ENCODE results near the gene CTNNA3.

The CTNNA3 gene

DNA sequence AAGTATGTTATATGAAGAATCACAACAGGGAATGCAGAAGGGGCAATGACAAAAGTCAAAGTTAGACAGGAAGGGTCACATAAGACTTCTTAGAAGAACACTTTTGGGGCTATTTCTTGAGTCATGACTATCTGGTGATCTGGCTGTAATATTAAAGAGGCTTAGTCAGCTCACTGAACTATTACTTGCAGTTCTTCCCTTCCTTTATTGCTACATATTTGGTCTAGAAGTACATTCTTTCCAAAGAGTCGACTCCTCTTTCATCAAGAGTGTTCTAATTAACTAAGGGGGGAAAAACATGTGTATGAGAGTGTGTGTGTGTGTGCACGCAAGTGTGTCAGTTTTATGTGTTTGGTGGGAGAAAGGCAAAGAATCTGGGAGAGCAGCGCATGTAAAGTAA is 1017.5 kb downstream of the CTNNA3 start:
- peak; percentile 35; the same call in 1 of the 3 replicates for ATAC-seq (ENCODE audit: low read depth)
- Histone ChIP-seq H3K27me3 (ENCODE audit: insufficient read depth, poor library complexity, severe bottlenecking) (no peaks in the 10 kb centered on the region), H3K36me3 (ENCODE audit: low read depth) (no peaks in the 10 kb centered on the region), H3K4me3 (ENCODE audit: severe bottlenecking) (no peak overlapping the region), H3K4me1 (ENCODE audit: insufficient read depth, poor library complexity, severe bottlenecking) (peaks cover 7% of the 10 kb centered on the region), H3K27ac (ENCODE audit: poor library complexity, severe bottlenecking) (peak overlapping the region; percentile 61), H3K9me3 (ENCODE audit: severe bottlenecking) (no peaks in the 10 kb centered on the region)
- DNase-seq (ENCODE audit: low spot score) = no peak
- no peak for TF ChIP-seq CTCF (IDR thresholded peaks at IDR 0.05; ENCODE audit: poor library complexity, severe bottlenecking)

- Histone ChIP-seq H3K27me3 (ENCODE audit: insufficient read depth, poor library complexity, severe bottlenecking) (peaks cover 3% of the 10 kb centered on the region), H3K36me3 (ENCODE audit: low read depth) (no peaks in the 10 kb centered on the region), H3K27ac (ENCODE audit: poor library complexity, severe bottlenecking) (no peak overlapping the region), H3K4me1 (ENCODE audit: insufficient read depth, poor library complexity, severe bottlenecking) (peaks cover 7% of the 10 kb centered on the region), H3K9me3 (ENCODE audit: severe bottlenecking) (no peaks in the 10 kb centered on the region), H3K4me3 (ENCODE audit: severe bottlenecking) (no peak overlapping the region)
- no peak for DNase-seq (ENCODE audit: low spot score)
- no peak for ATAC-seq (ENCODE audit: low read depth)
- TF ChIP-seq CTCF (IDR thresholded peaks at IDR 0.05; ENCODE audit: poor library complexity, severe bottlenecking) = no peak
These were observed 1022.9 kb downstream of the CTNNA3 start for GRCh38 chr10:66673071-66673470.

GRCh38 chr10:66671562-66671961 is 1024.4 kb downstream of the CTNNA3 start:
- ATAC-seq (ENCODE audit: low read depth) (peak; percentile 56; the same call in 1 of the 3 replicates), DNase-seq (ENCODE audit: low spot score) (no peak)
- Histone ChIP-seq H3K9me3 (ENCODE audit: severe bottlenecking) (no peaks in the 10 kb centered on the region), H3K27ac (ENCODE audit: poor library complexity, severe bottlenecking) (no peak overlapping the region), H3K27me3 (ENCODE audit: insufficient read depth, poor library complexity, severe bottlenecking) (peaks cover 3% of the 10 kb centered on the region), H3K36me3 (ENCODE audit: low read depth) (no peaks in the 10 kb centered on the region), H3K4me1 (ENCODE audit: insufficient read depth, poor library complexity, severe bottlenecking) (peaks cover 7% of the 10 kb centered on the region), H3K4me3 (ENCODE audit: severe bottlenecking) (no peak overlapping the region)
- no peak for TF ChIP-seq CTCF (IDR thresholded peaks at IDR 0.05; ENCODE audit: poor library complexity, severe bottlenecking)

- H3K36me3 ChIP-seq (ENCODE audit: low read depth) = no peaks in the 10 kb centered on the region
- no peak for TF ChIP-seq CTCF (IDR thresholded peaks at IDR 0.05; ENCODE audit: poor library complexity, severe bottlenecking)
- peaks cover 3% of the 10 kb centered on the region for H3K27me3 ChIP-seq (ENCODE audit: insufficient read depth, poor library complexity, severe bottlenecking)
- peaks cover 7% of the 10 kb centered on the region for H3K4me1 ChIP-seq (ENCODE audit: insufficient read depth, poor library complexity, severe bottlenecking)
- ATAC-seq (ENCODE audit: low read depth) (no peak), DNase-seq (ENCODE audit: low spot score) (no peak)
- H3K9me3 ChIP-seq (ENCODE audit: severe bottlenecking) = no peaks in the 10 kb centered on the region
- H3K27ac ChIP-seq (ENCODE audit: poor library complexity, severe bottlenecking) = no peak overlapping the region
- H3K4me3 ChIP-seq (ENCODE audit: severe bottlenecking) = no peak overlapping the region
These were observed 1024.9 kb downstream of the CTNNA3 start for GRCh38 chr10:66671064-66671463.

GRCh38 chr10:66656499-66656898 is 1039.5 kb downstream of the CTNNA3 start:
- no peak overlapping the region for H3K4me3 ChIP-seq (ENCODE audit: severe bottlenecking)
- no peaks in the 10 kb centered on the region for H3K9me3 ChIP-seq (ENCODE audit: severe bottlenecking)
- no peaks in the 10 kb centered on the region for H3K4me1 ChIP-seq (ENCODE audit: insufficient read depth, poor library complexity, severe bottlenecking)
- no peak for TF ChIP-seq CTCF (IDR thresholded peaks at IDR 0.05; ENCODE audit: poor library complexity, severe bottlenecking)
- H3K27me3 ChIP-seq (ENCODE audit: insufficient read depth, poor library complexity, severe bottlenecking) = no peaks in the 10 kb centered on the region
- DNase-seq (ENCODE audit: low spot score) (no peak), ATAC-seq (ENCODE audit: low read depth) (no peak)
- no peaks in the 10 kb centered on the region for H3K36me3 ChIP-seq (ENCODE audit: low read depth)
- no peak overlapping the region for H3K27ac ChIP-seq (ENCODE audit: poor library complexity, severe bottlenecking)
